H9 (cell line): ENCODE results near the gene NEDD4L. TPM values are rescaled to one million over a fixed set of nuclear protein-coding genes. Genes with fewer than 3 reads are reported as not detected.

Experiments
- DNase-seq: peaks from one replicate; pipeline ENCODE4 v3.0.0-alpha.2; 2017
- H2AFZ ChIP-seq: one replicate; pipeline ENCODE4 v1.6.1; 2013; ENCODE audit warnings: mild to moderate bottlenecking, low read length, control low read depth, moderate library complexity
- H2AK5ac ChIP-seq: 2 replicates; pipeline ENCODE4 v1.6.1; 2013; ENCODE audit warnings: low read length, control low read depth, mixed read lengths; ENCODE audit not compliant: insufficient read length
- H2BK120ac ChIP-seq: one replicate; pipeline ENCODE4 v1.6.1; 2013; ENCODE audit warnings: low read depth, mild to moderate bottlenecking, low read length, control low read depth, inconsistent platforms; ENCODE audit not compliant: poor library complexity, severe bottlenecking
- H2BK12ac ChIP-seq: 2 replicates; pipeline ENCODE4 v1.6.1; 2013; ENCODE audit warnings: low read length, control low read depth, mixed read lengths, low read depth; ENCODE audit not compliant: insufficient read length
- H2BK15ac ChIP-seq: 2 replicates; pipeline ENCODE4 v1.6.1; 2013; ENCODE audit warnings: low read depth, low read length, control low read depth
- H2BK20ac ChIP-seq: one replicate; pipeline ENCODE4 v1.6.1; 2013; ENCODE audit warnings: low read depth, mild to moderate bottlenecking, low read length, control low read depth, inconsistent platforms; ENCODE audit not compliant: poor library complexity, severe bottlenecking
- H2BK5ac ChIP-seq: 2 replicates; pipeline ENCODE4 v1.6.1; 2013; ENCODE audit warnings: low read length, control low read depth, mixed read lengths; ENCODE audit not compliant: insufficient read length
- H3K14ac ChIP-seq: 2 replicates; pipeline ENCODE4 v1.6.1; 2013; ENCODE audit warnings: low read length, control low read depth; ENCODE audit not compliant: insufficient read depth
- H3K18ac ChIP-seq: 2 replicates; pipeline ENCODE4 v1.6.1; 2013; ENCODE audit warnings: low read depth, mild to moderate bottlenecking, mixed read lengths, low read length, control low read depth; ENCODE audit not compliant: insufficient read length
- H3K23ac ChIP-seq: 2 replicates; pipeline ENCODE4 v1.6.1; 2013; ENCODE audit warnings: low read length, control low read depth, mixed read lengths, low read depth; ENCODE audit not compliant: insufficient read length
- H3K23me2 ChIP-seq: 2 replicates; pipeline ENCODE4 v1.6.1; 2013; ENCODE audit warnings: low read depth, mild to moderate bottlenecking, mixed read lengths, low read length, control low read depth; ENCODE audit not compliant: insufficient read length, poor library complexity, severe bottlenecking
- H3K27ac ChIP-seq: 2 replicates; pipeline ENCODE4 v1.5.1; 2013; ENCODE audit warnings: low read length, control low read depth, mixed read lengths, low read depth; ENCODE audit not compliant: insufficient read length
- H3K27me3 ChIP-seq: 2 replicates; pipeline ENCODE4 v1.6.1; 2013; ENCODE audit warnings: low read length, control low read depth, inconsistent platforms; ENCODE audit not compliant: insufficient read depth
- H3K4ac ChIP-seq: 2 replicates; pipeline ENCODE4 v1.6.1; 2013; ENCODE audit warnings: low read depth, mild to moderate bottlenecking, control low read depth, inconsistent platforms, low read length, moderate library complexity
- H3K4me1 ChIP-seq: 2 replicates; pipeline ENCODE4 v1.6.1; 2013; ENCODE audit warnings: low read length, control low read depth, inconsistent platforms; ENCODE audit not compliant: insufficient read depth
- H3K4me2 ChIP-seq: 2 replicates; pipeline ENCODE4 v1.6.1; 2013; ENCODE audit warnings: low read length, control low read depth, mixed read lengths; ENCODE audit not compliant: insufficient read length, insufficient read depth
- H3K56ac ChIP-seq: 2 replicates; pipeline ENCODE4 v1.6.1; 2013; ENCODE audit warnings: low read depth, mild to moderate bottlenecking, mixed read lengths, low read length, control low read depth; ENCODE audit not compliant: insufficient read length
- H3K79me1 ChIP-seq: 2 replicates; pipeline ENCODE4 v1.6.1; 2013; ENCODE audit warnings: low read depth, mild to moderate bottlenecking, moderate library complexity, low read length, control low read depth, inconsistent platforms; ENCODE audit not compliant: insufficient read depth, poor library complexity, severe bottlenecking
- H3K79me2 ChIP-seq: 2 replicates; pipeline ENCODE4 v1.6.1; 2013; ENCODE audit warnings: low read length, control low read depth, inconsistent platforms; ENCODE audit not compliant: insufficient read depth
- H3K9ac ChIP-seq: 2 replicates; pipeline ENCODE4 v1.6.1; 2013; ENCODE audit warnings: low read length, control low read depth, mixed read lengths; ENCODE audit not compliant: insufficient read length; ENCODE audit errors: extremely low read depth
- H3K9me3 ChIP-seq: one replicate; pipeline ENCODE4 v1.6.1; 2013; ENCODE audit warnings: low read depth, low read length, inconsistent platforms; ENCODE audit not compliant: control insufficient read depth
- H3T11ph ChIP-seq: one replicate; pipeline ENCODE4 v1.6.1; 2013; ENCODE audit warnings: mild to moderate bottlenecking, low read length, control low read depth, inconsistent platforms
- H4K20me1 ChIP-seq: one replicate; pipeline ENCODE4 v1.6.1; 2013; ENCODE audit not compliant: control insufficient read depth, insufficient read length, insufficient read depth
- H4K5ac ChIP-seq: 2 replicates; pipeline ENCODE4 v1.6.1; 2013; ENCODE audit warnings: low read depth, mild to moderate bottlenecking, mixed read lengths, low read length, control low read depth; ENCODE audit not compliant: insufficient read length
- H4K8ac ChIP-seq: replicated peaks from 2 replicates; pipeline ENCODE4 v1.6.1; 2013; ENCODE audit warnings: low read length, control low read depth, mixed read lengths, low read depth; ENCODE audit not compliant: insufficient read length
- H4K91ac ChIP-seq: 2 replicates; pipeline ENCODE4 v1.6.1; 2013; ENCODE audit warnings: low read depth, mild to moderate bottlenecking, moderate library complexity, mixed read lengths, low read length, control low read depth; ENCODE audit not compliant: insufficient read length
- H3K27ac Mint-ChIP-seq, 3 experiments: 2 replicates in 2 of 3; 3 replicates in 1 of 3; pipeline ENCODE4 v1.8.0; 2020 to 2021; ENCODE audit warnings: mixed read lengths in 3 of 3, mild to moderate bottlenecking in 1 of 3, moderate library complexity in 1 of 3
- H3K27me3 Mint-ChIP-seq: 2 replicates; pipeline ENCODE4 v1.8.0; 2021; ENCODE audit warnings: low read depth, mild to moderate bottlenecking, moderate library complexity, mixed read lengths
- H3K36me3 Mint-ChIP-seq, 3 experiments: 2 replicates in 2 of 3; 3 replicates in 1 of 3; pipeline ENCODE4 v1.8.0; 2020 to 2021; ENCODE audit warnings: low read depth in 3 of 3, mixed read lengths in 3 of 3; ENCODE audit not compliant: insufficient read depth in 1 of 3
- H3K4me1 Mint-ChIP-seq, 2 experiments: 2 replicates each; pipeline ENCODE4 v1.8.0; 2020; ENCODE audit warnings: mixed read lengths in 2 of 2
- H3K4me3 Mint-ChIP-seq, 2 experiments: 2 replicates in 1 of 2; 3 replicates in 1 of 2; pipeline ENCODE4 v1.8.0; 2020 to 2021; ENCODE audit warnings: mild to moderate bottlenecking in 2 of 2, mixed read lengths in 2 of 2, moderate library complexity in 1 of 2
- H3K9me3 Mint-ChIP-seq, 2 experiments: 2 replicates in 1 of 2; 3 replicates in 1 of 2; pipeline ENCODE4 v1.8.0; 2020; ENCODE audit warnings: mild to moderate bottlenecking in 2 of 2, mixed read lengths in 2 of 2, moderate library complexity in 1 of 2
- WGBS: extraction: QIAGEN DNeasy Blood & Tissue Kit; methylation state at CpG from one replicate; pipeline ENCODE4 v1.1.7; 2013; ENCODE audit warnings: missing lambda C conversion rate, low lambda C conversion rate, mixed read lengths; ENCODE audit not compliant: insufficient read length; ENCODE audit errors: extremely low coverage; 5-methylcytosine and 5-hydroxymethylcytosine counted together
- total RNA-seq: library from RNA; stranded (reverse); gene quantifications from 2 replicates; pipeline ENCODE4 v1.2.1, GENCODE V29; 2021
- TF ChIP-seq, protein P1 (sequence below): fragments of 200-600 bp; sonication (generic); conservative IDR thresholded peaks from 3 replicates; pipeline ENCODE4 v1.8.0; 2021; ENCODE audit warnings: antibody characterized with exemption, mild to moderate bottlenecking

Gene NEDD4L
- total RNA-seq, 1 experiment from 2014 or later: 76.3 TPM

DNA sequence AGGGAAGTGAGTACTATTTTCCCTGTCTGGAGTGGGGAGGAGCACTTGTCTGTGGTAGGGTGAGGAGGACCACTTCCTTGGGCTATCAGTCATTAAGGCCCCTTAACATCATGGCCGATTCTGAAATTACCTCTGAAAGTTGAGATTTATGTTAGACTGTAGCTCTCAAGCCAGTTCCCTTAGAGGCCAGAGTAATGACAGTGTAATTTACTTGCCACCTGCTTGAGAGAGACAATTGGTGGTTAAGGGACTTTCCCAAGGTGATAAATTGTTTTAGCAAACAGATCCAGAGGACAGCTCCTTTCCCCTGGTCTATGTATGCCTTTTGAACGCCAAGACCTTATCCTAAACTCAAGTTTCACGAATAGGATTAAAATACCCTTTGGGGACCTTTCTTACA, 56.1 kb downstream of the NEDD4L start:
- Histone ChIP-seq H3K23ac (no peak overlapping the region), H4K8ac (no peak overlapping the region), H3K4me1 (peaks cover 14% of the 10 kb centered on the region; the same call in 1 of the 2 replicates), H4K91ac (no peak overlapping the region), H3K4ac (no peak overlapping the region), H3K9me3 (no peaks in the 10 kb centered on the region), H3K9ac (no peak overlapping the region), H3K14ac (no peak overlapping the region), H2BK20ac (no peak overlapping the region), H3K4me2 (no peak overlapping the region), H2BK120ac (no peak overlapping the region), H3K27ac (no peak overlapping the region), H3K56ac (no peak overlapping the region), H3K18ac (no peak overlapping the region), H2BK15ac (no peak overlapping the region), H3K79me1 (no peaks in the 10 kb centered on the region), H2BK12ac (no peak overlapping the region), H3K27me3 (no peaks in the 10 kb centered on the region), H3K79me2 (no peaks in the 10 kb centered on the region; the same call in 1 of the 2 replicates), H2AFZ (no peak overlapping the region), H3T11ph (no peak overlapping the region), H2BK5ac (no peak overlapping the region), H3K23me2 (no peaks in the 10 kb centered on the region), H4K20me1 (no peaks in the 10 kb centered on the region), H4K5ac (no peak overlapping the region), H2AK5ac (no peak overlapping the region)
- Mint-ChIP-seq H3K36me3 (no peaks in the 10 kb centered on the region), H3K9me3 (no peaks in the 10 kb centered on the region), H3K27ac (peak overlapping the region; percentile 39 to 71 (median 70); a peak in 2 of 7 replicates), H3K4me1 (peaks cover 65 to 70% of the 10 kb centered on the region in 2 experiments), H3K4me3 (no peak overlapping the region), H3K27me3 (no peaks in the 10 kb centered on the region)
- DNase-seq: no peak
- WGBS: no CpG with 5 or more reads among the region's 3 CpGs
- TF ChIP-seq, protein P1, sequence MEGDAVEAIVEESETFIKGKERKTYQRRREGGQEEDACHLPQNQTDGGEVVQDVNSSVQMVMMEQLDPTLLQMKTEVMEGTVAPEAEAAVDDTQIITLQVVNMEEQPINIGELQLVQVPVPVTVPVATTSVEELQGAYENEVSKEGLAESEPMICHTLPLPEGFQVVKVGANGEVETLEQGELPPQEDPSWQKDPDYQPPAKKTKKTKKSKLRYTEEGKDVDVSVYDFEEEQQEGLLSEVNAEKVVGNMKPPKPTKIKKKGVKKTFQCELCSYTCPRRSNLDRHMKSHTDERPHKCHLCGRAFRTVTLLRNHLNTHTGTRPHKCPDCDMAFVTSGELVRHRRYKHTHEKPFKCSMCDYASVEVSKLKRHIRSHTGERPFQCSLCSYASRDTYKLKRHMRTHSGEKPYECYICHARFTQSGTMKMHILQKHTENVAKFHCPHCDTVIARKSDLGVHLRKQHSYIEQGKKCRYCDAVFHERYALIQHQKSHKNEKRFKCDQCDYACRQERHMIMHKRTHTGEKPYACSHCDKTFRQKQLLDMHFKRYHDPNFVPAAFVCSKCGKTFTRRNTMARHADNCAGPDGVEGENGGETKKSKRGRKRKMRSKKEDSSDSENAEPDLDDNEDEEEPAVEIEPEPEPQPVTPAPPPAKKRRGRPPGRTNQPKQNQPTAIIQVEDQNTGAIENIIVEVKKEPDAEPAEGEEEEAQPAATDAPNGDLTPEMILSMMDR: no peak
